PFSK-1 (cell line): ENCODE data around the gene RNF152.

Source experiments
- POLR2AphosphoS5 ChIP-seq: IDR thresholded peaks from 2 replicates; pipeline ENCODE4 v1.6.1; 2012; ENCODE audit warnings: low read depth, mild to moderate bottlenecking, control low read depth, low read length, moderate library complexity
- REST ChIP-seq, 2 experiments: IDR thresholded peaks; 2 replicates each; pipeline versions ENCODE4 v1.6.1 to v1.8.0; 2011 to 2012; ENCODE audit warnings: low read depth in 2 of 2, low read length in 2 of 2, control low read depth in 1 of 2, inconsistent platforms in 1 of 2, mild to moderate bottlenecking in 1 of 2, moderate library complexity in 1 of 2; ENCODE audit not compliant: insufficient read depth in 1 of 2
- SIN3A ChIP-seq: IDR thresholded peaks from 2 replicates; pipeline ENCODE4 v1.6.1; 2012; ENCODE audit warnings: mild to moderate bottlenecking, low read length, moderate library complexity, borderline replicate concordance; ENCODE audit not compliant: insufficient read depth

DNA sequence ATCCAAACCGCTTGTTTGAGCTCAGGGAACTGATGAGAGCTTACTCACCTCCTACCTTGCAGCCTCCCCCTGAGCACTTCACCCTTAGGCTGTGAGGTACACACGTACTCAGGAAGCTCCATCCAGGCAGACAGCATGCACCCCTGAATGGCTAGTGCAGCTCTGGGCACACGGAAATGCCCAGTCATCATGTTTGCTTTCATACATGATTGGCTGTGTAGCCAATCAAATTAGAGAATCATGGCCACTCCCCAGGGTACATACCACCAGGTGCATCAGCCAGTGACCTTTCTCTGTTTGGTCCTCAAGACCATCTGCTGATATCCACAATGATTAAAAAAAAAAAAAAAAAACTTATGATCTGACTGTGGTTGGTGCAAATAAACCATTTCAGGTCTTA is 42.1 kb downstream of the RNF152 start:
- no peak for TF ChIP-seq REST (IDR thresholded peaks at IDR 0.05; ENCODE audit: insufficient read depth in 1 of 2, low read depth in 2 of 2, low read length in 2 of 2)
- no peak for TF ChIP-seq SIN3A
- no peak for TF ChIP-seq POLR2AphosphoS5
